Measurements from ENCODE around the gene SYNDIG1L. TPM values are rescaled to one million over a fixed set of nuclear protein-coding genes. Genes with fewer than 3 reads are reported as not detected.

The SYNDIG1L gene
- total and polyA plus RNA-seq, 10 of the 15 experiments (the other 5 are each of a cell fraction or from before 2014, with no cell fraction given), result 0.04 TPM; not detected in 9

DNA sequence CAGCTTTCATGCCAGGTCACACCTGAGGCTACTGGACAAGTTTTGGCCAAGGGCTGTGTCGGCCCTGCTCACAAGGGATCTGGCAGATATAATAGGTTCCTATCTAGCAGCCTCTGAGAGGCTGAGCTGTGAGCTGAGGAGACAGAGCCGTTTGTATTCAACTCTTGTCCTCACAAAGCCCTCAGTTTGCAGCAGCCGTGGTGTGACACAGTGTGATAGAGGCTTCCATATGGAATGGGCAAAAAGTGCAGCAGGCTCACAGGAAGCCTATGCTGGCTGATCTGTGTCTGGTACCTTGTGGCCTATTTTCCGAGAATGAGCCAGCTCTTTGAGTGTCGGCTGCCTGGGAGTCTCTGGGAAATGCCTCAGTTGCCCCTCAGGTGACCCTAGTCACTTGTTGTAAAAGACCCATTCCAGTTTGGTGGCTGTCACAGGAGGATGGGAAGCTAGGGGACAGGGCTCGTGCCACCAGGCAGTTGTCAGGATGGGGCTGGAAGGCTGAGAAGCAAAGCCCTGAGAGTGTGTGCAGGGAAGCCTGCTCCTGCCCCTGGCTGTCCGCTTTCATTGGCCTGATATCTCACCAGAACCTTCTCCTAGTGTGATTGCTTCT, 61.6 kb downstream of the SYNDIG1L start:
- Histone ChIP-seq H4K20me1 (ENCODE audit: control insufficient read depth, insufficient read depth) (no peaks in the 10 kb centered on the region), H3K36me3 (ENCODE audit: control insufficient read depth in 2 of 2, insufficient read depth in 2 of 2, low read length in 1 of 2) (no peaks in the 10 kb centered on the region), H2AFZ (ENCODE audit: control insufficient read depth, low read depth, low read length) (no peak overlapping the region), H3K4me1 (ENCODE audit: control insufficient read depth, insufficient read depth, low read length) (no peaks in the 10 kb centered on the region), H3K9ac (ENCODE audit: control insufficient read depth, insufficient read depth, low read length) (no peak overlapping the region), H3K9me3 (replicated peaks; ENCODE audit: control insufficient read depth, insufficient read depth, low read length) (no peaks in the 10 kb centered on the region), H3K27ac (ENCODE audit: control insufficient read depth, insufficient read depth) (no peak overlapping the region), H3K4me2 (ENCODE audit: control insufficient read depth, insufficient read depth) (no peak overlapping the region), H3K79me2 (ENCODE audit: control insufficient read depth, insufficient read depth, low read length) (no peaks in the 10 kb centered on the region), H3K27me3 (replicated peaks in 1 of 2; ENCODE audit: control insufficient read depth in 2 of 2, insufficient read depth in 2 of 2, low read length in 1 of 2) (peaks cover 3 to 4% of the 10 kb centered on the region in 2 experiments), H3K4me3 (no peak overlapping the region)
- ChIA-PET SMC1A (ENCODE audit: uncharacterized antibody, unreplicated experiment) (interaction anchor here (0.8 to 3.1 kb wide), 3 partner anchors 121 to 244 kb away, joined by 3 to 13 read pairs (median 4); no protein-coding TSS in a partner anchor), CTCF (interaction anchor here (1.5 to 2.2 kb wide), 4 partner anchors 47 to 126 kb away, joined by 4 to 14 read pairs (median 4); no protein-coding TSS in a partner anchor), RAD21 (ENCODE audit: unreplicated experiment) (interaction anchor here (0.8 to 1.5 kb wide), 3 partner anchors 37 to 235 kb away, joined by 3 to 4 read pairs (median 3); partner anchors contain the start of genes ISCA2 and NPC2), POLR2A (no interaction called here)
- 23% methylated on average over 6 of the region's 7 CpGs for WGBS (ENCODE audit: insufficient coverage, insufficient replicate concordance, low lambda C conversion rate, missing lambda C conversion rate)
- FAIRE-seq (no peak), ATAC-seq (no peak), DNase-seq (ENCODE audit: low read depth, low spot score) (no peak)
- intact Hi-C loops (cut with micrococcal nuclease; ENCODE audit: unreplicated experiment) (loop anchor here (5.0 kb wide), 2 partner anchors 173 to 243 kb away; no protein-coding TSS in a partner anchor), in situ Hi-C loops (cut with MboI) (no loop called here)
- TF ChIP-seq RAD21 (IDR thresholded peaks at IDR 0.05; ENCODE audit: insufficient read depth, low read depth, low read length) (no peak), RUNX3 (IDR thresholded peaks at IDR 0.05; ENCODE audit: low read length) (no peak)
- TF ChIP-seq, protein P1, sequence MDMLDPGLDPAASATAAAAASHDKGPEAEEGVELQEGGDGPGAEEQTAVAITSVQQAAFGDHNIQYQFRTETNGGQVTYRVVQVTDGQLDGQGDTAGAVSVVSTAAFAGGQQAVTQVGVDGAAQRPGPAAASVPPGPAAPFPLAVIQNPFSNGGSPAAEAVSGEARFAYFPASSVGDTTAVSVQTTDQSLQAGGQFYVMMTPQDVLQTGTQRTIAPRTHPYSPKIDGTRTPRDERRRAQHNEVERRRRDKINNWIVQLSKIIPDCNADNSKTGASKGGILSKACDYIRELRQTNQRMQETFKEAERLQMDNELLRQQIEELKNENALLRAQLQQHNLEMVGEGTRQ (IDR thresholded peaks at IDR 0.05; ENCODE audit: borderline replicate concordance, low read depth, low read length), result no peak
- BruUV-seq (replicated peaks), result no TSS peak

DNA sequence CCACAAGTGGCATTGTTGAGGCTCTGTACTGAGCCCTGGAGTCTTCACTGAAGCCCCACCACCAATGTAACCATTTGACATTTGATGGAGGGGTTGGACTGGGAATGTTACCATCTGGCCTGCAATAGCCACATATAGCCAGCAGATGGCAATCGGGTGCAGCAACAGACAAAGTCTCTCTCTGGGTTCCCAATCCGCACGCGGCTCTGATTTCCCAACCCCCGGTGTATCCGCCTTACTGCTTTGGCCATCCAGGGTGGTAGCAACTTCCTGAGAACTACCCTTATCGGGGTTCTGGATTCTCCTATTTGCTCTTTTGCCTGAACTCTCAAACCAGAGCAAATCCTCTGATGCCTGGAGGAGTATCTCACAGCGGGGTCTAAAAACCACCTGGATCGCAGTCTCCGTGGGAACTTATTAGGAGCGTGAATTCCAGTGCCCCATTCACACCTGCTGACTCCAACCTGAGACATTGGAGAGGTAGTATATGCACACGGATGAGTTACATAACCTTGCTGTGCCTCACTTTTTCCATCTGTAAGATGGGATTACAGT, 63.6 kb downstream of the SYNDIG1L start:
- BruUV-seq (replicated peaks), result no TSS peak
- ChIA-PET CTCF (interaction anchor here (1.4 to 1.9 kb wide), 2 partner anchors 111 to 131 kb away, joined by 4 to 5 read pairs; partner anchors contain the start of genes ISCA2 and NPC2), POLR2A (no interaction called here), SMC1A (ENCODE audit: uncharacterized antibody, unreplicated experiment) (interaction anchor here (1.0 to 3.1 kb wide), 3 partner anchors 20 to 128 kb away, joined by 3 to 13 read pairs (median 3); no protein-coding TSS in a partner anchor), RAD21 (ENCODE audit: unreplicated experiment) (no interaction called here)
- no peaks in the 10 kb centered on the region for H3K36me3 ChIP-seq (ENCODE audit: control insufficient read depth in 2 of 2, insufficient read depth in 2 of 2, low read length in 1 of 2)
- H4K20me1 ChIP-seq (ENCODE audit: control insufficient read depth, insufficient read depth), result no peaks in the 10 kb centered on the region
- H3K4me1 ChIP-seq (ENCODE audit: control insufficient read depth, insufficient read depth, low read length), result no peaks in the 10 kb centered on the region
- no peak overlapping the region; the same call in 1 of the 2 replicates for H2AFZ ChIP-seq (ENCODE audit: control insufficient read depth, low read depth, low read length)
- no peaks in the 10 kb centered on the region for H3K9me3 ChIP-seq (replicated peaks; ENCODE audit: control insufficient read depth, insufficient read depth, low read length)
- 24% methylated on average over 12 of the region's 12 CpGs for WGBS (ENCODE audit: insufficient coverage, insufficient replicate concordance, low lambda C conversion rate, missing lambda C conversion rate)
- ATAC-seq, result peak; percentile 91
- peak; percentile 21 for DNase-seq (ENCODE audit: low read depth, low spot score)
- H3K79me2 ChIP-seq (ENCODE audit: control insufficient read depth, insufficient read depth, low read length), result no peaks in the 10 kb centered on the region
- no peak overlapping the region for H3K27ac ChIP-seq (ENCODE audit: control insufficient read depth, insufficient read depth)
- no peak overlapping the region for H3K4me3 ChIP-seq
- H3K4me2 ChIP-seq (ENCODE audit: control insufficient read depth, insufficient read depth), result no peak overlapping the region
- intact Hi-C loops (cut with micrococcal nuclease; ENCODE audit: unreplicated experiment), result loop anchor here (1.0 to 5.0 kb wide), 3 partner anchors 130 to 245 kb away; no protein-coding TSS in a partner anchor
- H3K9ac ChIP-seq (ENCODE audit: control insufficient read depth, insufficient read depth, low read length), result no peak overlapping the region
- in situ Hi-C loops (cut with MboI), result no loop called here
- FAIRE-seq, result peak; percentile 99
- peaks cover 3 to 4% of the 10 kb centered on the region in 2 experiments for H3K27me3 ChIP-seq (replicated peaks in 1 of 2; ENCODE audit: control insufficient read depth in 2 of 2, insufficient read depth in 2 of 2, low read length in 1 of 2)
- TF ChIP-seq EGR1 (IDR thresholded peaks at IDR 0.05; ENCODE audit: borderline replicate concordance in 1 of 2, low read depth in 2 of 2, low read length in 2 of 2) (no peak), BHLHE40 (IDR thresholded peaks at IDR 0.05; ENCODE audit: borderline replicate concordance in 1 of 2, low read depth in 2 of 2, low read length in 1 of 2) (peak; percentile 19 to 33; a peak in 1 of 4 replicates), IRF4 (IDR thresholded peaks at IDR 0.05; ENCODE audit: low read depth, low read length) (peak; percentile 24; the same call in 1 of the 2 replicates), NFXL1 (IDR thresholded peaks at IDR 0.05; ENCODE audit: borderline replicate concordance) (no peak), SMC3 (IDR thresholded peaks at IDR 0.05; ENCODE audit: borderline replicate concordance, low read length) (peak; percentile 88), TAF1 (IDR thresholded peaks at IDR 0.05; ENCODE audit: borderline replicate concordance, low read depth, low read length) (no peak)
- TF ChIP-seq, protein P2, sequence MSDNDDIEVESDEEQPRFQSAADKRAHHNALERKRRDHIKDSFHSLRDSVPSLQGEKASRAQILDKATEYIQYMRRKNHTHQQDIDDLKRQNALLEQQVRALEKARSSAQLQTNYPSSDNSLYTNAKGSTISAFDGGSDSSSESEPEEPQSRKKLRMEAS (IDR thresholded peaks at IDR 0.05; ENCODE audit: low read depth, low read length), result no peak
- TF ChIP-seq, protein P3, sequence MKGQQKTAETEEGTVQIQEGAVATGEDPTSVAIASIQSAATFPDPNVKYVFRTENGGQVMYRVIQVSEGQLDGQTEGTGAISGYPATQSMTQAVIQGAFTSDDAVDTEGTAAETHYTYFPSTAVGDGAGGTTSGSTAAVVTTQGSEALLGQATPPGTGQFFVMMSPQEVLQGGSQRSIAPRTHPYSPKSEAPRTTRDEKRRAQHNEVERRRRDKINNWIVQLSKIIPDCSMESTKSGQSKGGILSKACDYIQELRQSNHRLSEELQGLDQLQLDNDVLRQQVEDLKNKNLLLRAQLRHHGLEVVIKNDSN (IDR thresholded peaks at IDR 0.05; ENCODE audit: borderline replicate concordance, extremely low read length, insufficient read depth, low read depth, low read length), result no peak

All from GM12878 (cell line).